Lung (tissue), 12 donors: ENCODE measurements around the gene SAMD9. TPM values are rescaled to one million over a fixed set of nuclear protein-coding genes. Genes with fewer than 3 reads are reported as not detected.
"Not testable (repeated sequence)": the region's sequence is repeated elsewhere in the genome, so short reads cannot be mapped to it uniquely, and the experiment has no call there.

Source experiments
- ATAC-seq: fragments of 200-7000 bp; cut with Tn5 transposase; one replicate; pipeline ENCODE4 v1.9.1; 2020; ENCODE audit warnings: moderate number of reproducible peaks; ENCODE audit not compliant: insufficient read depth, low FRiP score
- DNase-seq, 3 donors: peaks; one replicate each; pipeline ENCODE4 v3.0.0-alpha.2; 2013 to 2017
- H3K27ac ChIP-seq, 2 donors: one replicate each; pipeline ENCODE4 v1.5.1; 2013; ENCODE audit warnings: mild to moderate bottlenecking in 2 of 2, moderate library complexity in 2 of 2, control low read depth in 1 of 2, inconsistent platforms in 1 of 2, low read depth in 1 of 2, low read length in 1 of 2
- H3K27me3 ChIP-seq, 3 donors: one replicate each; pipeline ENCODE4 v1.5.1; 2013; ENCODE audit warnings: low read length in 2 of 3; ENCODE audit not compliant: control insufficient read depth in 3 of 3, insufficient read depth in 3 of 3
- H3K36me3 ChIP-seq, 4 donors: one replicate each; pipeline ENCODE4 v1.5.1; 2013; ENCODE audit warnings: low read length in 4 of 4, mild to moderate bottlenecking in 1 of 4, moderate library complexity in 1 of 4; ENCODE audit not compliant: control insufficient read depth in 4 of 4, insufficient read depth in 4 of 4
- H3K4me1 ChIP-seq, 5 donors: one replicate each; pipeline ENCODE4 v1.5.1; 2013; ENCODE audit warnings: low read length in 5 of 5, mild to moderate bottlenecking in 2 of 5, moderate library complexity in 1 of 5; ENCODE audit not compliant: control insufficient read depth in 5 of 5, insufficient read depth in 5 of 5
- H3K4me3 ChIP-seq: one replicate; pipeline ENCODE4 v1.5.1; 2013; ENCODE audit warnings: mild to moderate bottlenecking, control low read depth, moderate library complexity
- H3K9ac ChIP-seq, 2 donors: one replicate each; pipeline ENCODE4 v1.5.1; 2013; ENCODE audit warnings: low read length in 2 of 2, control low read depth in 1 of 2; ENCODE audit not compliant: insufficient read depth in 1 of 2
- H3K9me3 ChIP-seq, 4 donors: one replicate each; pipeline ENCODE4 v1.5.1; 2013; ENCODE audit warnings: low read length in 3 of 4, mild to moderate bottlenecking in 1 of 4, moderate library complexity in 1 of 4; ENCODE audit not compliant: control insufficient read depth in 4 of 4, insufficient read depth in 3 of 4
- CTCF ChIP-seq: IDR thresholded peaks from 2 replicates; pipeline ENCODE4 v1.5.1; 2012; ENCODE audit warnings: mild to moderate bottlenecking; ENCODE audit errors: control extremely low read depth, extremely low read depth
- WGBS, 2 donors: extraction: QIAGEN DNeasy Blood & Tissue Kit; methylation state at CpG; one replicate each; pipeline ENCODE4 v1.1.7; 2013; 5-methylcytosine and 5-hydroxymethylcytosine counted together
- polyA plus RNA-seq, 2 donors: library from polyadenylated mRNA; stranded (reverse); fragments of 200-250 nt; gene quantifications; one replicate each; pipeline ENCODE4 v1.2.1, GENCODE V29; 2013
- total RNA-seq, 2 donors: library from RNA; depleted of rRNA in 1 of 2; stranded (reverse); fragments of >200 nt in 1 of 2; gene quantifications; one replicate each; pipeline ENCODE4 v1.2.1, GENCODE V29; 2014 to 2021
- donor health status: control.
- donor health status: control.
- donor health status: Bipolar disorder and iron deficiency.
- donor health status: healthy.
- donor health status: DM: yes; HTN: yes; CAD: no.

Gene SAMD9
- total and polyA plus RNA-seq, 4 donors, result 2.3 to 14.5 (median 7.5) TPM

- no peaks in the 10 kb centered on the region for H3K36me3 ChIP-seq
- H3K27ac ChIP-seq, result no peak overlapping the region
- WGBS, 2 donors, result 72 to 84% methylated on average over 4 of the region's 4 CpGs
- H3K9ac ChIP-seq, result no peak overlapping the region
- DNase-seq (no peak), ATAC-seq (no peak)
- H3K9me3 ChIP-seq, result peaks cover 0 to 5% (median 1%) of the 10 kb centered on the region in 4 donors
- no peaks in the 10 kb centered on the region for H3K4me1 ChIP-seq
- H3K27me3 ChIP-seq, result no peaks in the 10 kb centered on the region
- H3K4me3 ChIP-seq, result no peak overlapping the region
- no peak for TF ChIP-seq CTCF
Measured at GRCh38 chr7:93062599-93062998, 55.2 kb downstream of the SAMD9 start.

DNA sequence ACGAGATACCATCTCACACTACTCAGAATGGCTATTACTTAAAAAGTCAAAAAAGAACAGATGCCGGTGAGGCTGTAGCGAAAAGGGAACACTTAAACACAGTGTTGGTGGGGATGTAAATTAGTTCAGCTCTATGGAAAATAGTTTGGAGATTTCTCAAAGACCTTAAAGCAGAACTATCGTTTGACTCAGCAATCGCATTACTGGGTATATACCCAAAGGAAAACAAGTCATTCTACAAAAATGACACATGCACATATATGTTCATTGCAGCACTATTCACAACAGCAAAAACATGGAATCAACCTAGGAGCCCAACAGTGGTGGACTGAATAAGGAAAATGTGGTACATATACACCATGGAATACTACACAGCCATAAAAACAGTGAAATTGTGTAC lies 56.9 kb downstream of the SAMD9 start:
- Histone ChIP-seq H3K4me3 (no peak overlapping the region), H3K9me3 (peaks cover 0 to 5% (median 0%) of the 10 kb centered on the region in 4 donors), H3K9ac (no peak overlapping the region), H3K27ac (no peak overlapping the region), H3K4me1 (no peaks in the 10 kb centered on the region), H3K27me3 (no peaks in the 10 kb centered on the region), H3K36me3 (no peaks in the 10 kb centered on the region)
- 92% methylated on average over 5 of the region's 5 CpGs for WGBS, 2 donors
- TF ChIP-seq CTCF, result no peak
- ATAC-seq, result no peak
- DNase-seq, result no peak

GRCh38 chr7:93060025-93060424 lies 57.8 kb downstream of the SAMD9 start:
- no peak for DNase-seq
- H3K9me3 ChIP-seq, result no peaks in the 10 kb centered on the region
- no peak for TF ChIP-seq CTCF
- 84 to 94% methylated on average over 6 of the region's 6 CpGs for WGBS, 2 donors
- no peaks in the 10 kb centered on the region for H3K36me3 ChIP-seq
- H3K27me3 ChIP-seq, result no peaks in the 10 kb centered on the region
- no peak overlapping the region for H3K4me3 ChIP-seq
- peaks cover 0 to 3% (median 0%) of the 10 kb centered on the region in 5 donors for H3K4me1 ChIP-seq
- H3K27ac ChIP-seq, result no peak overlapping the region
- no peak overlapping the region for H3K9ac ChIP-seq
- no peak for ATAC-seq

GRCh38 chr7:93056621-93057020 lies 61.2 kb downstream of the SAMD9 start:
- not testable (repeated sequence) for ATAC-seq, H3K27me3 ChIP-seq, H3K4me1 ChIP-seq, H3K9ac ChIP-seq, H3K4me3 ChIP-seq, DNase-seq, H3K27ac ChIP-seq, H3K36me3 ChIP-seq, H3K9me3 ChIP-seq
- whole genome bisulfite sequencing, 2 donors, result 86 to 93% methylated on average over 1 of the region's 1 CpG
